GM19397 (cell line): ENCODE results near the gene SNX17.
"Not testable (repeated sequence)": the region's sequence is repeated elsewhere in the genome, so short reads cannot be mapped to it uniquely, and the experiment has no call there.

ENCODE experiments used
- ATAC-seq: cut with Tn5 transposase; IDR thresholded peaks from one replicate; pipeline ENCODE4 v1.9.1; 2021; ENCODE audit warnings: mild to moderate bottlenecking, moderate library complexity; ENCODE audit not compliant: unreplicated experiment

Gene SNX17, protein sequence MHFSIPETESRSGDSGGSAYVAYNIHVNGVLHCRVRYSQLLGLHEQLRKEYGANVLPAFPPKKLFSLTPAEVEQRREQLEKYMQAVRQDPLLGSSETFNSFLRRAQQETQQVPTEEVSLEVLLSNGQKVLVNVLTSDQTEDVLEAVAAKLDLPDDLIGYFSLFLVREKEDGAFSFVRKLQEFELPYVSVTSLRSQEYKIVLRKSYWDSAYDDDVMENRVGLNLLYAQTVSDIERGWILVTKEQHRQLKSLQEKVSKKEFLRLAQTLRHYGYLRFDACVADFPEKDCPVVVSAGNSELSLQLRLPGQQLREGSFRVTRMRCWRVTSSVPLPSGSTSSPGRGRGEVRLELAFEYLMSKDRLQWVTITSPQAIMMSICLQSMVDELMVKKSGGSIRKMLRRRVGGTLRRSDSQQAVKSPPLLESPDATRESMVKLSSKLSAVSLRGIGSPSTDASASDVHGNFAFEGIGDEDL

DNA sequence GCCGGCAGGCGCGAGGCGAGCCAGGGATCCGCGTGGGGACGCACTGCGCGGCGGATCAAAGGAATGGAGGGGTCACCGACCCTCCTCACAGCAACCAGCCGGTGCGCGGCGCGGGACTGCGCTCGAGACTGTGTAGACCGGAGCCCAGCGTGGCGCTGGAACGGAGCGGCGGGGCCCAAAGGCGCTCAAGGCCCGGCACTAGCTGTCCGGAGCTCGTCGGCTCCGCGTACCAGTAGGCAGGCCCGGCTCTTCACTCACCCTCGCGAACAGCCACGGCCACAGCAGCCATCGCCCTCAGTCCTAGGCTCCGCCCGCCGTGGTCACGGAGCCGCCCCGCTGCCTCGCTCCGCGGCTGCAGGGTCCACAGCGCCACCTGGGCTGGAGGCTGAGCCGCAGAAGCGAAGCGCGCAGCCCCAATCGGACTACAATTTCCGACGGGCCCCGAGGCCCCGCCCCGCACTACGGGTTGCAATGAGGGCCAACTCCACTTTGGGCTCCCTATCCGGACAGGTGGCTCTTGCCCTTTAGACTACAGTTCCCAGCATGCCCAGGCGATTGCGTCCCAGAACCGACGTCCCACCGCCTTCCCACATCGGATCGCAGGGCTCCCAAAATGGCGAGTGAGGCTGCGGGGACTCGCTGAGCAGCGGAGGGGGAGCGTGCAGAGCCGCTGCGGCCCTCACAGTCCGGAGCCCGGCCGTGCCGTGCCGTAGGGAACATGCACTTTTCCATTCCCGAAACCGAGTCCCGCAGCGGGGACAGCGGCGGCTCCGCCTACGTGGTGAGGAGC, at the start of gene SNX17, which contains the start of gene EIF2B4:
TSS of gene SNX17 (plus strand) at position 591 of the 790 bp plus-strand sequence. CDS start at position 719, 128 bp downstream.
TSS of gene EIF2B4 (minus strand) at position 313 of the 790 bp plus-strand sequence. CDS start at position 289, 24 bp downstream.
- peak; percentile 89 for ATAC-seq

DNA sequence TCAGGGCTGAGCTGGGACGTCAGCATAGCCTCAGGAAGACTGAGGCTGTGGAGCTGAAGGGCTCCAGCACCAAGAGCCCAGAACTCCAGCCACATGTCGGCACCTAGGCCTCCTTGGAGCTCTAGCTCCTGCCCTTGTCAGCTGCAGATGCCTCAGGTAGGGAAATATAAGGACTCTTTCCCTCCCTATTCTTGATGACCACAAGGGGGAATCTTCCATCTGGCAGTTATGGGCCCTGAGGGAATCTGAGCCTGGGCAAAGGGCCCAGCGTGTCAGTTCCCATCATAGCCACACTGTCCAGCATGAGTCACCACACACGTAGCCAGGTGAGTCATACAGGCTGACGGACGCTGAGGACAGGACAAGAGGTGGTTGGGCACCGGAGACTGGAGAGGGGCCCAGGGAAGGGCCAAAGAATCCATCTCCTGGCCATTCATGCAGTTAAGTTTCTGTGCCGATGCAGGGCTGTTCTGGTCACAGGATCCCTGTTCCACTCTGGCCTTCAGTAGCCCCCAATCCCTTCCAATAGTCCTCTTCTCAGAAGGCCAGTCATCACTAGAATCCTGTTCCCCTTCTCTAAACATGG, 49.4 kb upstream of the SNX17 start:
- ATAC-seq: no peak

DNA sequence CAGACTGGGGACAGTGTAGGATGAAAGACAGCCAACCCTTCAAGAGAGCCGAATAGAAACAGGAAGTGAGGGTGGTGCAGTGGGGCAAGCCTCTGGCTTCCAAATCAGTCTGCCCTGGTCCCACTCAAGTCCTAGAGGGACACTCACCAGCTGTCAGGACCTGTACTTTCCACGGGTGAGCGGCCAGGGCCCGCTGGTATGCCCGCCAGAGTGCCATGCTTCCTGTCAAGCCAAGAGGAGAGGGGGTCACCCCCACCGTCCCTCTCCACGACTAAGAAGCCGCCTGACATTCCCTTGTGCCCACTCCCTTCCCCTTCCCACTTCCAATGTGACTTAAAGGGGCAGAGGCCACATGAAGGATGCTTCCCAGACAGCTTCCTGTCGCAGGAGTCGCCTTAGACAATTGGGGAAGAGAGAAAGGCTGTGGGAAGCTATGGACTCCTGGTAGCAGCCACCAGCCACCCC, 48.1 kb upstream of the SNX17 start:
- peak; percentile 24 for ATAC-seq

DNA sequence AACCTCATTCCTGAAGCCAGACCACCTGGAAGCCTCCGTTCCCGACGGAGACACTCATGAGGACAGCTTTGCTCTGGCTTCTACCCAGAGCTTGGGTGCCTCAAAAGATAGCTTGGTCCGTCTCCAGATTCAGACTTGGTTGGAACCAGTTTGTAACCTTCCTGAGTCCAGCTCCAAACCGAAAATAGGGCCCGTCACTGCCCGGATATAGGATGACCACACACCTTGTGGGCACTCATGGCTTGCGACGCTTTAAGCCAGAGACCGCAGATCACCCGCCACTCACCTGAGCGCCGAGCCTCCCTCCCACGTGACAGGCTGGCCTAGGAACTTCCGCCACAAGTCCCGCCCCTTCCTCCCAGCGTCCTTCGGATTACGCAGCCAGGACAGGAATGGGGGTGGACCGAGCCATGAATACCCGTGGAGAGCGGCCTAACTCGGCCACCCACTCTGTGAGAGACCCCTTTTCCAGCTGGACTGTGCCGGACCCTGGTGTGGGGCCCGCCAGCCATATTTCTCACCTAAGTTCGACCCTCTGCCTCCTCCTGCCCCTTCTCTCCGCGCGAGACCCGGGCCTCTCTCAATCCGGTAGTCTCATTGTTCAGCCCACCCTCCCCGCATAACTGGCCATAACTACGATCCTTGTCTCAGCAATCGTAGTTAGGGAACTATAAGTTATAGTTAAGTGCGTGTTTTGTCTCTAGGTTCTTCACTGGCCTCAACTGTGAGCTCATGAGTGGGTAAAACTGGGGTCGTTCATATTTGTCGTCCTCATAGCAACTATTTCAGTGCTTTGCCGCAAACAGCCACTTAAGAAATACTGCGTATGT, 47.4 kb upstream of the SNX17 start, which contains the start of gene MPV17:
TSS of gene MPV17 (minus strand) at position 332 of the 830 bp plus-strand sequence. CDS start 580 bp downstream, outside the sequence.
- ATAC-seq: peak; percentile 82

DNA sequence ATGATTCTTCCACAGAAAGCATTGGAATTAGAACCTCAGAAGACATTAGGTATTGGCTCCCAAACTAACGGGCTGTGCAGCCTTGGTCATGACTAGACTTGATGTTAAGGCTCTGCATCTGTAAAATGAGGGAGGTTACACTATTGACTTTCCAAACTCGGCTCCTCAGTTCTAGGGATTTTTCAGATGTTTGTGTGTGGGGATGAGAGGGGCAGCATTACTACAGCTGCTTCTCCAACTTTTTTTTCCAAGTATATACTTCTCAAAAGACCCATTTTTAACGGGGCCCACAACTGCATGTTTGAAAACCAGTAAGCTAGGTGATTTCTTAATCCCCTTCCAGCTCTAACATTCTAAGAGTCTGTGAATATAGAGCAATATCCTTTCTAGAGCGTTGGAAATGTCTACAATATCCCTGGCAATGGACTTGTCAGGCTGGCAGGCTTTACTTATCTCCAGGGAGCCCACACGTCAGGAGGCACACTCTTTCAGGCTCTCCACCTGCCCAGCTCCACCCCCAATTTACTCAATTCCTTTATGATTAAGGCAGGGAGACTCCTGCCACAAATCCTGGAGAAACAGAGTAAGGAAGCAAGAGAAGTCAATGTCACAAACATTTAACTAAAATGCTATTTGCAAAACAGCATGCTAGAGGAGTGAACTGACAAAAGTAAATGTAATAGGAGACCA, 46.7 kb upstream of the SNX17 start:
- ATAC-seq: no peak

DNA sequence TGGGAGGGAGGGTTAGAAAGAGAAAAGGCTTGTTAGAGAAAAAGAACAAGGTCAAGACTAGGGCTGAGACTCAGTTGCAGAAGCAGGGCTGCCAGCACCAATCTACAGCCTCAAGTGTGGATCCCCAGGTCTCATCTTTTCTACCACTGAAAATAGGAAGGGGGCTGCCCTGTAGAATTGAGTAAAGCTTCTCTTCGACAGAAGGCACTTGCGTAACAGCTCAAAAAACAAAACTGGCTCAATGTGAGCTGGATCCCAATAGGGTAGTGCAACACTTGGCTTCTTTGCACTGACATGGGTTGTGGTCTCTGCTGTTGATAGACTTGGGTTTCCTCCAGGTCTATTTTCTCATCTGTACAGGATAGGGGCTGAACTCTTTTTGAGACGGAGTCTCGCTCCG, 45.7 kb upstream of the SNX17 start:
- ATAC-seq: no peak

DNA sequence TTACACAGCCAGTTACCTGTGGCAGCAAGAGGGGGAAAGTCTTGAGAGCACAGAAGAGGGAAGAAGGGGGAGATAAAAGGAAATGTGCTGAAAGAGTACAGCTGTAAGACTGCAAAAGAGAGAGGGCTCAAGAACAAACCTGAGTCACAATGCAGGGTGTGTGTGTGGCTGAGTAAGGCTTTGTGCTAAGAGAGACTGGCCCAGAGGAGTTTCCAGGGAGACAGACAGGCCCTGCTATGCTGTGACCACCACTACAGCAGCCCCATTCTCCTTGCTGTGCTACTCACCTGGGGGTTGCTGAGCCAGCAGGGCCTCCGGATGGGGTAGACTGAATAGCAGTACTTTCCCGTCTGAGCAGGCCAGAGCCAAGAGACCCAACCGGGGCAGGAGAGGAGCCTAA, 35.1 kb upstream of the SNX17 start:
- no peak for ATAC-seq

DNA sequence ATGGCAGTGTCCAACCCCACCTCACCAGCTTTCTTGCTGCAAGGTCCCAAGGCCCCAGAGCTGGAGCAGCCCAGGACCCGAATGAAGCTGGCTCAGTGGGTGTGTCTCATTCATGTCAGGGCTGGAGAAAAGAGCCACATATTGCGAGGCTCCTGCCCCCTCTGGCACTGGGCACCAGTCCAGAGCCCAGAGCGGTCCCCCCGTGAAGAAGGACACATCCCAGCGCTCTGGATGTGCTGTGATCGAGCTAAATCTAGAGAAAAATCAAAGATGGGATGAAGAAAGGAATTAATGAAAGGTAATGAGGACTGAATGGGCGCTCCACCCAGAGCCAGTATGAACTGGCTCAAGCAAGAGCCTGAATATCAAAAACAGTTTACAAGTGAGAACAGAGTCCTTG, 34.2 kb upstream of the SNX17 start:
- ATAC-seq: no peak

DNA sequence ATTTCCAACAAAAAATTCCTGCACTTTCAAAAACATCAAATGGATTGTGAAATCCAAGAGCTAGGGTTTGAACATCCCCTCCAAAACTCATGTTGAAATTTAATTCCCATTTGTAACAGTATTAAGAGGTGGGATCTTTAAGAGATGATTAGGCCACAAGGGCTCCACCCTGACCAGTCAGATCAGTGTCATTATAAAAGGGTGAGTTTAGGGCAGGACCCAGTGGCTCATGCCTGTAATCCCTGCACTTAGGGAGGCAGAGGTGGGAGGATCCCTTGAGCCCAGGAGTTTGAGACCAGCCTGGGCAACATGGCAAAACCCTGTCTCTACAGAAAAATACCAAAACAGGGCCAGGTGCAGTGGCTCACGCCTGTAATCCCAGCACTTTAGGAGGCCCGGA, 22.8 kb upstream of the SNX17 start:
- no peak for ATAC-seq

DNA sequence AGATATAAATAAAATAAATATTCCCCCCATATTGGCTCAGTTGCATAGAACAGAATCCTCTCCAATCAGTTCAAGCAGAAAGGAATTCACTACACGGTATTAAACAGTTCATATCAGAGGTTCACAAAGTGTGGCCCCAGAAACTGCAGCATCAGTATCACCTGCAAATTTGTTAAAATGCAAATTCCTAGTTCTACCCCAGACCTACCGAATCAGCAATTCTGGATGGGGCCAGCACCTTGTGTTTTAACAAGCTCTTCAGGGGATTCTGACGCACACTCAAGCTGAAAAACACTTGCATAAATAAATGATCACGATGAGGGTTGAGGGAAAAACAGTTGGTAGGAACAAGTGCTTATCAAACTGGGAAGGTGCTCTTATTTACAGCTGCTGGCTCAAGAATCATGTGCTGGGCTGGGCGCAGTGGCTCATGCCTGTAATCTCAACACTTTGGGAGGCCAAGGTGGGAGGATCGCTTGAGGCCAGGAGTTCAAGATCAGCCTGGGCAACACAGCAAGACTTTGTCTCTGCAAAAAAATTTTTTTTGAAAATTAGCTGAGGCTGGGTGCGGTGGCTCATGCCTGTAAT, 20.2 kb upstream of the SNX17 start:
- ATAC-seq: no peak

DNA sequence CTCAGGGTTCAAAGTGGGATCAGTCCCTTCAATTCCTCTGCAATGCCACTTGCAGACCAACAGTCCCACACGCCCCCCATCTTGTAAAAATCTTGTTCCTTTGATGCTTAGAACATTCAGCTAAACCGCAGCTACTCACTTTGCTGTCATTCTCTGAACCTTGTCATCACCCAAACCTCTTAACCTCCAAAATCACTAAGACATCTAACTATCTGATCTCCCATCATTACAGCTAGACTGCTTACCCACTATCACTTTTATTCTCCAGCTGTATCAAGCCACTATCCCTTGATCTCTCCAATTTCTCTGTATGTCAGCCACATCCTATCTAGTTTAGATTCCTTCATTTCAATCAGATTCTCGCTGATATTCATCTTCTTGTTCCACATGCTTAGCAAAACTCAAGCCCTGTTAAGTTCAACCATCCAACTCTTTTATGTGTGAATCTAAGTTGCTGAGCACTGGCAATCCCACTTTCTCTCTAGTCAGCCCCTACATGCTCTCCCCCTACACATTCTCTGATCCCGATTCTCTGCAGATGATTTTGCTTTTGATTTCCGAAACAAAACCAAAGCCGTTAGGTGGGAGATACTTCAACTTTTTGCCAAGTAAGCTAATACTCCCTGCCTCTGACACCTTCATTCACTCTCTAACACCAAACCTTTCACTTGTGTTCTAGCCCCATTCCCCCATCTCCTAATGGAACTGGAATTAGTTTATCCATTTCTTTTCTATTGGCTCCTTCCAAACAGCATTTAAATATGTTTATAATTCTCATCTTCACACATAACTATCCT, 18.4 kb upstream of the SNX17 start:
- no peak for ATAC-seq

DNA sequence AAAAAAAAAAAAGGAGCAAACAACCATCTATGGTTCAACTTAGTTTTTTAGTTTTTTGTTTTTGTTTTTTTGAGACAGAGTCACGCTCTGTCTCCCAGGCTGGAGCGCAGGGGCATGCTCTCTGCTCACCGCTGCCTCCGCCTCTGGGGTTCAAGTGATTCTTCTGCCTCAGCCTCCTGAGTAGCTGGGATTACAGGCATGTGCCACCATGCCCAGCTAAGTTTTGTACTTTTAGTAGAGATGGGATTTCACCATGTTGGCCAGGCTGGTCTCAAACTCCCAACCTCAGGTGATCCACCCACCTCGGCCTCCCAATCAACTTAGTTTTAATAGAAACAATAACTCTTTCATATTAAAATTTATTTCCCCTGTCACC, 17.0 kb upstream of the SNX17 start:
- ATAC-seq: not testable (repeated sequence)

DNA sequence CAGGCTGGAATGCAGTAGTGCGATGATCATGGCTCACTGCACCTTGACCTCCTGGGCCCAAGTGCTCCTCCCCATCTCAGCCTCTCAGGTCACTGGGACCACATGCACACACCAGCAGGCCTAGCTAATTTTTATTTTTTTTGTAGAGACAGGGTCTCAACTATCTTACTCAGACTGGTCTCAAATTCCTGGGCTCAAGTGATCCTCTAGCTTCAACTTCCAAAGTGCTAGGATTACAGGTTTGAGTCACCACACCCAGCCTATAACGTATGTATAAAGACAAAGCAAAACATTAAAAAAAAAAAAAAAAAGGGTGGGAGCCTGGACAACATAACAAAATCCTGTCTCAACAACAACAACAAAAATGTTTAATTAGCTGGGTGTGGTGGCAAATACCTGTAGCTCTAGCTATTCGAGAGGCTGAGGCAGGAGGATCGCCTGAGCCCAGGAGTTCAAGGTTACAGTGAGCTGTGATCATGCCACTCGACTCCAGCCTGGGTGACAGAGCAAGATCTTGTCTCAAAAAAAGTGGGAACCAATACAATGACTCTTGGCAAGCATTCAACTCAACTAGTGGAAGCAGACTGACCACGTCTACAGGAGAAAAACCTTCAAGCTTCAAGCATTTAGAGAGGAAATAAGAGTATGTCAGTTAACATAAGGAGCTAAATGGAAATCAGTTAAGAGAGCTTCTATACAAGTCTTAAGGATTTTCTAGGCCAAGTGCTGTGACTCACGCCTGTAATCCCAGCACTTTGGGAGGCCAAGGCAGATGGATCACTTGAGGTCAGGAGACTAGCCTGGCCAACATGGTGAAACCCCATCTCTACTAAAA, 16.4 kb upstream of the SNX17 start:
- ATAC-seq: no peak

DNA sequence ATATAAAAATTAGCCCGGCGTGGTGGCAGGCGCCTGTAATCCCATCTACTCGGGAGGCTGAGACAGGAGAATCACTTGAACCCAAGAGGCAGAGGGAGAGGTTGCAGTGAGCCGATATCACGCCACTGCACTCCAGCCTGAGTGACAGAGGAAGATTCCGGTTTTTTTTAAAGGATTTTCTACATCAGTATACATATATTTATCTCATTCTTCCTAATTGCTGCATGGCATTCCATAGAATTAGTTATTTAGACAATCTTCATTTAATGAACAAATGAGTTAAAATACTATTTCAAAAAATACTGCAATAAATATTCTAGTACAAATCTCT, 15.9 kb upstream of the SNX17 start:
- ATAC-seq: no peak

DNA sequence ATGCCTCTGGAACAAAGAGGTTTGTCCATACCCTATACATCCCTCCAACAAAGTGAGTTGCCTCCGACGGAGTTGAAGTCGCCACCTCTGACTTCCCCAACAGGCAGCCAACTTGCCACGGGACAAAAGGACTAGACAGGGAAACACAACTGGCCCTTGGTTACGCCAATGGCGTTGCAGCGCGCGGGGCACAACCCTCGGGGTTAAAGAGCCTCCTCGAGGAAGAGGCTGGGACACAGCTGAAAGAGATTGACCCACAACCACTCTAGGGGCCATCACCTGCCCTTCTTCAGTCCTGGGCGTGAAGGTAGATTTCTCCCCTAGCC, 14.4 kb upstream of the SNX17 start:
- ATAC-seq: peak; percentile 29

DNA sequence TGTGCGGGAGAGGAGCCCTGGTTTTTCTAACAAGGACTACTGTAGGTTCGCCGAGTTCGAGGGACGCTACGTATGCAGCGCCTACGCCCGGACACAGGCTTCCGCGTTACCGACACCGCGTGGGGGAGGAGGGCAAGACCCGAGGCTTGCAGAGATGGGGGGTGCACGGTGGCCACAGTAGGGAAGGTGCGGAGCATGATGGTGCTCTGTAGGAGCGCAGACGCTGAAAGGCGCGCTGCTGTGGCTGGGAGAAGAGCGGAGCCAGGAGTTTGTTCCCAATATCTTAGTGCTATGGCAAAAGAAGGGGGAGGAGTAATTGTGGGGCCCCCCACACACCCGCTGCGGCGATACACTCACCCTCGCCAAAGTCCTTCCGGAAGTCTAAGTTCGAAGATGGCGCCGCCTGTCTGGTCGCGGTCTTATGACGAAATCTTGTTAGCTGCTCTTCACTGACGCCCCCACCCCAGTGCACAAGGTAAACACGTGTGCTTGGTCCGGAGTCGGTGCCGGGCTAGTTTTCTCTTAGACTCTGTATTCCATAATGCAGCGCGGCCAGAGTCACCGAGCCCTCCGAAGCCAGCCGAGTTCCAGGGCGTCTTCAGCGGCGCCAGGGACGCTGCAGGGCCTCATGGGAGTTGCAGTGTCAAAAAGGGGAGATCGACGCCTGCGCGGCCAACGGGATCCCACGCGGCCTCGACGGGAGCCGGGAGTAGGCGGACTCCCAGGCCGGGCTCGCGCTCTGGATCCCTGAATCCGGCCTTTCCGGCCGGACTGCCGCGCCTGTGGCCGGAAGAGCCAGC, 13.8 kb upstream of the SNX17 start, which contains the start of gene GTF3C2:
TSS of gene GTF3C2 (minus strand) at position 383 of the 800 bp plus-strand sequence. CDS start 13,210 bp downstream, outside the sequence.
- ATAC-seq: peak; percentile 80
